Trophoblast cell (in vitro differentiated cells and primary cell): ENCODE results near the gene TPK1.

Source experiments
- DNase-seq, 2 donors: peaks; one replicate each; pipeline ENCODE4 v3.0.0-alpha.2; 2016
- H2AFZ ChIP-seq: 2 replicates; pipeline ENCODE4 v1.6.1; 2013; ENCODE audit warnings: low read length, moderate library complexity, mild to moderate bottlenecking; ENCODE audit not compliant: insufficient read depth, poor library complexity
- H2AK5ac ChIP-seq: 2 replicates; pipeline ENCODE4 v1.6.1; 2013; ENCODE audit warnings: mild to moderate bottlenecking, low read length
- H2BK120ac ChIP-seq: 2 replicates; pipeline ENCODE4 v1.6.1; 2013; ENCODE audit warnings: low read length, mild to moderate bottlenecking, moderate library complexity; ENCODE audit not compliant: insufficient read depth, poor library complexity
- H2BK12ac ChIP-seq: 2 replicates; pipeline ENCODE4 v1.6.1; 2013; ENCODE audit warnings: mild to moderate bottlenecking, low read length, moderate library complexity
- H2BK5ac ChIP-seq: 2 replicates; pipeline ENCODE4 v1.6.1; 2013; ENCODE audit warnings: low read length, low read depth, moderate library complexity, mild to moderate bottlenecking; ENCODE audit not compliant: poor library complexity
- H3K14ac ChIP-seq: 2 replicates; pipeline ENCODE4 v1.6.1; 2013; ENCODE audit warnings: mild to moderate bottlenecking, low read length
- H3K18ac ChIP-seq: 2 replicates; pipeline ENCODE4 v1.6.1; 2013; ENCODE audit warnings: mild to moderate bottlenecking, low read length
- H3K23ac ChIP-seq: 2 replicates; pipeline ENCODE4 v1.6.1; 2013; ENCODE audit warnings: low read length
- H3K27ac ChIP-seq: 2 replicates; pipeline ENCODE4 v1.5.1; 2013; ENCODE audit warnings: low read depth, mild to moderate bottlenecking, inconsistent platforms, low read length, moderate library complexity
- H3K27me3 ChIP-seq: 2 replicates; pipeline ENCODE4 v1.6.1; 2013; ENCODE audit warnings: inconsistent platforms, mild to moderate bottlenecking, low read length, moderate library complexity; ENCODE audit not compliant: insufficient read depth
- H3K36me3 ChIP-seq, 2 experiments: 1 replicate in 1 of 2; 2 replicates in 1 of 2; pipeline ENCODE4 v1.6.1; 2013; ENCODE audit warnings: low read length in 2 of 2, mild to moderate bottlenecking in 2 of 2, moderate library complexity in 1 of 2; ENCODE audit not compliant: insufficient read depth in 2 of 2, control insufficient read depth in 1 of 2
- H3K4ac ChIP-seq: 2 replicates; pipeline ENCODE4 v1.6.1; 2013; ENCODE audit warnings: low read depth, mild to moderate bottlenecking, low read length, moderate library complexity
- H3K4me1 ChIP-seq, 2 experiments: 1 replicate in 1 of 2; 2 replicates in 1 of 2; pipeline ENCODE4 v1.6.1; 2013; ENCODE audit warnings: low read length in 2 of 2, mild to moderate bottlenecking in 2 of 2, moderate library complexity in 1 of 2; ENCODE audit not compliant: insufficient read depth in 2 of 2, control insufficient read depth in 1 of 2
- H3K4me2 ChIP-seq: 2 replicates; pipeline ENCODE4 v1.6.1; 2013; ENCODE audit warnings: inconsistent platforms, mild to moderate bottlenecking, low read length, moderate library complexity
- H3K4me3 ChIP-seq: 2 replicates; pipeline ENCODE4 v1.5.1; 2013; ENCODE audit warnings: mild to moderate bottlenecking, low read depth, low read length, inconsistent platforms
- H3K79me1 ChIP-seq: one replicate; pipeline ENCODE4 v1.6.1; 2013; ENCODE audit warnings: low read length
- H3K79me2 ChIP-seq: 2 replicates; pipeline ENCODE4 v1.6.1; 2013; ENCODE audit warnings: low read length, mild to moderate bottlenecking; ENCODE audit not compliant: control insufficient read depth, insufficient read depth, poor library complexity
- H3K9ac ChIP-seq: 2 replicates; pipeline ENCODE4 v1.6.1; 2013; ENCODE audit warnings: mild to moderate bottlenecking, low read length
- H3K9me3 ChIP-seq: 2 replicates; pipeline ENCODE4 v1.6.1; 2013; ENCODE audit warnings: low read depth, mild to moderate bottlenecking, control low read depth, inconsistent platforms, low read length; ENCODE audit not compliant: insufficient read depth
- H4K12ac ChIP-seq: 2 replicates; pipeline ENCODE4 v1.6.1; 2013; ENCODE audit warnings: low read depth, mild to moderate bottlenecking, low read length, moderate library complexity
- H4K8ac ChIP-seq: 2 replicates; pipeline ENCODE4 v1.6.1; 2013; ENCODE audit warnings: low read depth, mild to moderate bottlenecking, low read length, moderate library complexity
- H4K91ac ChIP-seq: one replicate; pipeline ENCODE4 v1.6.1; 2013; ENCODE audit warnings: low read depth, mild to moderate bottlenecking, low read length, moderate library complexity
- WGBS: extraction: QIAGEN DNeasy Blood & Tissue Kit; methylation state at CpG from one replicate; pipeline ENCODE4 v1.1.7; 2013; ENCODE audit warnings: missing lambda C conversion rate; ENCODE audit not compliant: insufficient read length, insufficient coverage; ENCODE audit errors: extremely low coverage; 5-methylcytosine and 5-hydroxymethylcytosine counted together

The TPK1 gene

GRCh38 chr7:144489504-144489903 is 346.3 kb downstream of the TPK1 start:
- Histone ChIP-seq H4K8ac (no peak overlapping the region), H3K4me1 (no peaks in the 10 kb centered on the region), H3K79me2 (no peaks in the 10 kb centered on the region), H3K18ac (no peak overlapping the region), H2BK120ac (no peak overlapping the region), H3K79me1 (no peaks in the 10 kb centered on the region), H3K9ac (no peak overlapping the region), H3K9me3 (no peaks in the 10 kb centered on the region), H3K27me3 (no peaks in the 10 kb centered on the region), H4K12ac (no peak overlapping the region), H3K4ac (no peak overlapping the region), H4K91ac (no peak overlapping the region), H3K36me3 (no peaks in the 10 kb centered on the region), H2BK5ac (no peak overlapping the region), H3K4me2 (no peak overlapping the region), H2BK12ac (no peak overlapping the region), H3K27ac (no peak overlapping the region), H2AFZ (no peak overlapping the region), H3K14ac (no peak overlapping the region), H3K4me3 (no peak overlapping the region), H3K23ac (no peak overlapping the region), H2AK5ac (no peak overlapping the region)
- WGBS, result 100% methylated on average over 1 of the region's 4 CpGs
- DNase-seq, result no peak

- Histone ChIP-seq H3K4me2 (no peak overlapping the region), H2AK5ac (no peak overlapping the region), H3K79me2 (no peaks in the 10 kb centered on the region), H2BK120ac (no peak overlapping the region), H3K27me3 (no peaks in the 10 kb centered on the region), H4K91ac (no peak overlapping the region), H4K12ac (no peak overlapping the region), H3K79me1 (no peaks in the 10 kb centered on the region), H3K14ac (no peak overlapping the region), H3K9me3 (no peaks in the 10 kb centered on the region), H3K4me1 (no peaks in the 10 kb centered on the region), H3K27ac (no peak overlapping the region), H3K9ac (no peak overlapping the region), H2BK5ac (no peak overlapping the region), H2BK12ac (no peak overlapping the region), H2AFZ (no peak overlapping the region), H3K36me3 (no peaks in the 10 kb centered on the region), H4K8ac (no peak overlapping the region), H3K4ac (no peak overlapping the region), H3K18ac (no peak overlapping the region), H3K23ac (no peak overlapping the region), H3K4me3 (no peak overlapping the region)
- no CpG with 5 or more reads among the region's 4 CpGs for WGBS
- no peak for DNase-seq
These were observed 346.9 kb downstream of the TPK1 start for GRCh38 chr7:144488977-144489376.

- no peak overlapping the region for H2BK12ac ChIP-seq
- H4K12ac ChIP-seq, result no peak overlapping the region
- H3K79me1 ChIP-seq, result no peaks in the 10 kb centered on the region
- H4K91ac ChIP-seq, result no peak overlapping the region
- no peaks in the 10 kb centered on the region for H3K4me1 ChIP-seq
- no peak overlapping the region for H3K9ac ChIP-seq
- WGBS, result no CpG with 5 or more reads among the region's 3 CpGs
- H2BK5ac ChIP-seq, result no peak overlapping the region
- no peaks in the 10 kb centered on the region for H3K79me2 ChIP-seq
- no peak overlapping the region for H3K23ac ChIP-seq
- no peak overlapping the region for H3K14ac ChIP-seq
- no peak for DNase-seq
- no peak overlapping the region for H3K4ac ChIP-seq
- H3K27me3 ChIP-seq, result no peaks in the 10 kb centered on the region
- no peak overlapping the region for H3K4me2 ChIP-seq
- H2AK5ac ChIP-seq, result no peak overlapping the region
- H2AFZ ChIP-seq, result no peak overlapping the region
- H2BK120ac ChIP-seq, result no peak overlapping the region
- H3K9me3 ChIP-seq, result no peaks in the 10 kb centered on the region
- H3K18ac ChIP-seq, result no peak overlapping the region
- H3K36me3 ChIP-seq, result no peaks in the 10 kb centered on the region
- no peak overlapping the region for H3K27ac ChIP-seq
- no peak overlapping the region for H4K8ac ChIP-seq
- H3K4me3 ChIP-seq, result no peak overlapping the region
These were observed 348.0 kb downstream of the TPK1 start for GRCh38 chr7:144487901-144488300.

GRCh38 chr7:144484445-144484844 is 351.4 kb downstream of the TPK1 start:
- Histone ChIP-seq H2BK12ac (no peak overlapping the region), H3K9ac (no peak overlapping the region), H3K23ac (no peak overlapping the region), H3K4me3 (no peak overlapping the region), H3K18ac (no peak overlapping the region), H2BK5ac (no peak overlapping the region), H4K12ac (no peak overlapping the region), H3K27me3 (no peaks in the 10 kb centered on the region), H3K4me2 (no peak overlapping the region), H2AFZ (no peak overlapping the region), H3K9me3 (no peaks in the 10 kb centered on the region), H3K36me3 (no peaks in the 10 kb centered on the region), H3K14ac (no peak overlapping the region), H2AK5ac (no peak overlapping the region), H3K4ac (no peak overlapping the region), H2BK120ac (no peak overlapping the region), H4K91ac (no peak overlapping the region), H3K79me2 (no peaks in the 10 kb centered on the region), H3K79me1 (no peaks in the 10 kb centered on the region), H4K8ac (no peak overlapping the region), H3K27ac (no peak overlapping the region), H3K4me1 (no peaks in the 10 kb centered on the region)
- DNase-seq, result no peak
- no CpG with 5 or more reads among the region's 2 CpGs for WGBS
